ENCODE measurements around the gene PPM1H.

GRCh38 chr12:62698701-62699101, 236.2 kb downstream of the PPM1H start:
- TF ChIP-seq CTCF (IDR thresholded peaks at IDR 0.05; ENCODE audit: low read depth, low read length) (no peak), EZH2phosphoT487 (IDR thresholded peaks at IDR 0.05; ENCODE audit: low read depth) (no peak)

Data from OCI-LY3 (cell line).